Vagina (tissue), 2 donors: ENCODE data around the gene BDH1. TPM values are rescaled to one million over a fixed set of nuclear protein-coding genes. Genes with fewer than 3 reads are reported as not detected.

Experiments used
- DNase-seq, 2 donors: peaks; one replicate each; pipeline ENCODE4 v3.0.0-alpha.2; 2017; ENCODE audit errors: extremely low spot score in 2 of 2
- H3K27ac ChIP-seq: fragments of 200-600 bp; sonication (generic); one replicate; pipeline ENCODE4 v1.5.1; 2019
- H3K27me3 ChIP-seq: fragments of 200-600 bp; sonication (generic); one replicate; pipeline ENCODE4 v1.5.1; 2019
- H3K36me3 ChIP-seq, 2 donors: fragments of 200-600 bp; sonication (generic); one replicate each; pipeline ENCODE4 v1.5.1; 2017 to 2019
- H3K4me1 ChIP-seq: fragments of 200-600 bp; sonication (generic); one replicate; pipeline ENCODE4 v1.5.1; 2019
- H3K4me3 ChIP-seq, 2 donors: fragments of 200-600 bp; sonication (generic); 1 replicate in 1 of 2; 2 replicates in 1 of 2; pipeline ENCODE4 v1.5.1; 2016 to 2019
- H3K9me3 ChIP-seq: fragments of 200-600 bp; sonication (generic); one replicate; pipeline ENCODE4 v1.5.1; 2019
- CTCF ChIP-seq, 3 experiments: fragments of 450-650 bp in 2 of 3; fragments of 200-600 bp in 1 of 3; sonication (generic) in 1 of 3; IDR thresholded peaks; one replicate each; pipeline ENCODE4 v1.5.1; 2017 to 2019; ENCODE audit warnings: antibody characterized with exemption in 3 of 3, mild to moderate bottlenecking in 2 of 3, moderate library complexity in 2 of 3
- POLR2A ChIP-seq, 2 donors: fragments of 450-650 bp; IDR thresholded peaks; one replicate each; pipeline ENCODE4 v1.6.1; 2017; ENCODE audit warnings: antibody characterized with exemption in 2 of 2, mild to moderate bottlenecking in 2 of 2, moderate library complexity in 2 of 2
- POLR2AphosphoS5 ChIP-seq, 2 donors: sonication (generic); formaldehyde crosslinking; IDR thresholded peaks; one replicate each; pipeline ENCODE4 v1.9.0; 2017; ENCODE audit warnings: antibody characterized with exemption in 2 of 2, mild to moderate bottlenecking in 2 of 2, low read depth in 1 of 2; ENCODE audit not compliant: insufficient read depth in 1 of 2
- intact Hi-C: fragments of 100-400 bp; cut with DNase I; formaldehyde crosslinking; loops from one replicate; pipeline ENCODE4 v1.15.1; 2023
- total RNA-seq: library from RNA; depleted of rRNA; stranded (reverse); fragments of >200 nt; gene quantifications from one replicate; pipeline ENCODE4 v1.2.3, GENCODE V29; 2016

The BDH1 gene
- total RNA-seq, 1 donor from 2014 or later: 30.2 TPM

GRCh38 chr3:197549261-197549885 lies 6.4 kb downstream of the BDH1 start:
- Histone ChIP-seq H3K4me1 (peaks cover 5% of the 10 kb centered on the region), H3K9me3 (no peaks in the 10 kb centered on the region), H3K27me3 (no peaks in the 10 kb centered on the region), H3K4me3 (no peak overlapping the region), H3K27ac (no peak overlapping the region), H3K36me3 (no peaks in the 10 kb centered on the region)
- intact Hi-C loops: no loop called here
- no peak for TF ChIP-seq CTCF (IDR thresholded peaks at IDR 0.05)
- no peak for TF ChIP-seq POLR2A (IDR thresholded peaks at IDR 0.05)
- TF ChIP-seq POLR2AphosphoS5 (IDR thresholded peaks at IDR 0.05; ENCODE audit: insufficient read depth in 1 of 2, low read depth in 1 of 2): no peak
- no peak for DNase-seq

GRCh38 chr3:197547306-197548011 lies 8.3 kb downstream of the BDH1 start:
- no peak for DNase-seq
- no peaks in the 10 kb centered on the region for H3K4me1 ChIP-seq
- intact Hi-C loops: no loop called here
- H3K36me3 ChIP-seq: no peaks in the 10 kb centered on the region
- no peak overlapping the region for H3K27ac ChIP-seq
- no peak overlapping the region for H3K4me3 ChIP-seq
- TF ChIP-seq POLR2AphosphoS5 (IDR thresholded peaks at IDR 0.05; ENCODE audit: insufficient read depth in 1 of 2, low read depth in 1 of 2): no peak
- no peak for TF ChIP-seq CTCF (IDR thresholded peaks at IDR 0.05)
- no peak for TF ChIP-seq POLR2A (IDR thresholded peaks at IDR 0.05)
- no peaks in the 10 kb centered on the region for H3K27me3 ChIP-seq
- H3K9me3 ChIP-seq: no peaks in the 10 kb centered on the region

GRCh38 chr3:197546307-197547085 lies 9.3 kb downstream of the BDH1 start:
- Histone ChIP-seq H3K9me3 (no peaks in the 10 kb centered on the region), H3K36me3 (no peaks in the 10 kb centered on the region), H3K4me1 (peaks cover 6% of the 10 kb centered on the region), H3K4me3 (no peak overlapping the region), H3K27me3 (no peaks in the 10 kb centered on the region), H3K27ac (no peak overlapping the region)
- intact Hi-C loops: no loop called here
- TF ChIP-seq CTCF (IDR thresholded peaks at IDR 0.05) (no peak), POLR2A (IDR thresholded peaks at IDR 0.05) (no peak), POLR2AphosphoS5 (IDR thresholded peaks at IDR 0.05; ENCODE audit: insufficient read depth in 1 of 2, low read depth in 1 of 2) (no peak)
- DNase-seq: no peak

- Histone ChIP-seq H3K9me3 (no peaks in the 10 kb centered on the region), H3K36me3 (no peaks in the 10 kb centered on the region), H3K27me3 (no peaks in the 10 kb centered on the region), H3K4me3 (no peak overlapping the region), H3K27ac (no peak overlapping the region), H3K4me1 (peaks cover 10% of the 10 kb centered on the region)
- intact Hi-C loops: no loop called here
- no peak for TF ChIP-seq CTCF (IDR thresholded peaks at IDR 0.05)
- no peak for TF ChIP-seq POLR2AphosphoS5 (IDR thresholded peaks at IDR 0.05; ENCODE audit: insufficient read depth in 1 of 2, low read depth in 1 of 2)
- no peak for TF ChIP-seq POLR2A (IDR thresholded peaks at IDR 0.05)
- no peak for DNase-seq
These were observed 10.2 kb downstream of the BDH1 start for GRCh38 chr3:197545571-197545970.
